ENCODE results near the gene MBD5. TPM values are rescaled to one million over a fixed set of nuclear protein-coding genes. Genes with fewer than 3 reads are reported as not detected.

MBD5 gene
- total and polyA plus RNA-seq, 2 of the 4 experiments (the other 2 are of a cell fraction) = 9.8 to 14.2 TPM

- in situ Hi-C loops (cut with MboI; ENCODE audit: low sequenced_read_pairs) (no loop called here), dilution Hi-C loops (cut with HindIII; ENCODE audit: low sequenced_read_pairs, unreplicated experiment) (no loop called here), intact Hi-C loops (cut with micrococcal nuclease) (no loop called here)
- WGBS, 2 experiments (ENCODE audit: extremely low coverage in 2 of 2, insufficient read length in 1 of 2) = no CpG with 5 or more reads among the region's 8 CpGs
- Histone ChIP-seq H2BK5ac (ENCODE audit: low read depth, low read length, poor library complexity, severe bottlenecking) (no peak overlapping the region), H3K27me3 (ENCODE audit: control insufficient read depth, insufficient read depth, low read length) (peaks cover 1% of the 10 kb centered on the region; the same call in 1 of the 2 replicates), H4K20me1 (ENCODE audit: insufficient read depth, low read length) (no peaks in the 10 kb centered on the region), H3K18ac (ENCODE audit: low read depth, low read length) (no peak overlapping the region), H3K4me1 (ENCODE audit: control insufficient read depth, insufficient read depth, low read length) (no peaks in the 10 kb centered on the region), H2AFZ (replicated peaks; ENCODE audit: low read length, poor library complexity) (no peak overlapping the region), H2AK9ac (replicated peaks; ENCODE audit: low read depth, low read length, poor library complexity) (no peak overlapping the region), H3K14ac (replicated peaks; ENCODE audit: low read depth, low read length) (no peak overlapping the region), H3K23ac (ENCODE audit: low read depth, low read length) (no peak overlapping the region), H2BK120ac (ENCODE audit: low read depth, low read length) (no peak overlapping the region), H3K9me1 (ENCODE audit: insufficient read depth, low read length) (no peaks in the 10 kb centered on the region), H3K4me2 (ENCODE audit: low read depth, low read length) (no peak overlapping the region), H3K9ac (ENCODE audit: low read depth, low read length) (no peak overlapping the region), H3K4ac (ENCODE audit: low read depth, low read length) (no peak overlapping the region), H2BK20ac (ENCODE audit: low read depth, low read length) (no peak overlapping the region), H4K91ac (ENCODE audit: insufficient read depth, low read depth, low read length) (no peak overlapping the region), H3K36me3 (ENCODE audit: control insufficient read depth, insufficient read depth, low read length) (no peaks in the 10 kb centered on the region), H2BK15ac (ENCODE audit: low read depth, low read length) (no peak overlapping the region), H3K9me3 (ENCODE audit: control insufficient read depth, insufficient read depth, low read length) (no peaks in the 10 kb centered on the region), H3K56ac (ENCODE audit: extremely low read depth, insufficient read depth, low read length) (no peak overlapping the region), H3K4me3 (ENCODE audit: insufficient read depth, low read depth, low read length) (no peak overlapping the region), H2AK5ac (ENCODE audit: low read depth, low read length) (no peak overlapping the region), H3K27ac (ENCODE audit: insufficient read depth, low read length) (no peak overlapping the region), H3K79me1 (ENCODE audit: low read depth in 1 of 2, low read length in 2 of 2) (no peaks in the 10 kb centered on the region), H4K8ac (ENCODE audit: low read depth in 2 of 2, low read length in 2 of 2) (no peak overlapping the region), H4K5ac (ENCODE audit: low read depth, low read length) (no peak overlapping the region)
- ATAC-seq (ENCODE audit: low read depth) (no peak), DNase-seq (no peak)
- ChIA-PET CTCF (no interaction called here), POLR2A (ENCODE audit: unreplicated experiment) (no interaction called here)
- no TSS peak for BruUV-seq (replicated peaks)
- TF ChIP-seq MAZ (IDR thresholded peaks at IDR 0.05; ENCODE audit: borderline replicate concordance, low read depth, low read length) (no peak), FOS (IDR thresholded peaks at IDR 0.05; ENCODE audit: low read depth, low read length) (no peak), CTCF (conservative IDR thresholded peaks at IDR 0.05; ENCODE audit: low read depth, low read length) (no peak), MXI1 (IDR thresholded peaks at IDR 0.05; ENCODE audit: borderline replicate concordance, low read depth, low read length) (no peak), BHLHE40 (IDR thresholded peaks at IDR 0.05; ENCODE audit: low read depth, low read length) (no peak), ELK1 (IDR thresholded peaks at IDR 0.05; ENCODE audit: borderline replicate concordance, low read depth, low read length) (no peak), CEBPB (IDR thresholded peaks at IDR 0.05; ENCODE audit: low read depth, low read length) (no peak), RAD21 (IDR thresholded peaks at IDR 0.05; ENCODE audit: low read length) (no peak), CHD1 (IDR thresholded peaks at IDR 0.05; ENCODE audit: low read depth, low read length) (no peak), RCOR1 (IDR thresholded peaks at IDR 0.05; ENCODE audit: insufficient replicate concordance, low read length) (no peak), POLR2A (IDR thresholded peaks at IDR 0.05; ENCODE audit: low read depth, low read length) (no peak)
Observed at GRCh38 chr2:148545390-148546256, 524.7 kb downstream of the MBD5 start.

Data from IMR-90 (cell line).